ENCODE data around the gene WDR7.

Gene WDR7

DNA sequence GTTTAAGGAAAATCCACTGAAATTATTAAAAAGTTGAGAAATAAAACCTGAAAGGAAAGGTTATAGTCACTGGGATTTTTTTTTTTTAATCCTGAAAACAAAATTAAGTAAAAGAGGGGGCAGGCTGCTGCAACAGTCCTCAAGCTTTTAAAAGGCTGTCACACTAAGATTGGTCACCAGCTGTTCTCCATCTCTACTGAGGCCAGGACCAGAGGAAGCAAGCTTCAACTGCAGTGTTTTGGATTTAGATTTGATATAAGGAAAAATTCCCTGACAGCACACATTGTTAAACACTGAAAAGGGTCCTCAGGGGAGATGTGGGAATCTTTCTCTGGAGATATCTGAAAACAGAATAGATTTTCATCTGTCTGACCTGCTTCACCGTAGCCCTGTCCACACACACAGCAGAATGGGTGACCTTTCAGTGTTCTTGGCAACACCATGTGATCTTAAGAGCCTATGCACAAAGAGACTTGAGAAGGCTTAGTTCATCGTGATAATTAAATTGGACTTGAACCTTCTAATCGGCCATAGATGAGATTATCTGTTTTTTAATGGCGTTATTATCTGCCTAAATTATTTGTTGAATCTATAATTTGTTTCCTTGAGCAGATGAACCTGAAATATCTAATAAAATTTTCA lies 363.7 kb downstream of the WDR7 start:
- no peak overlapping the region for H3K4me3 ChIP-seq (ENCODE audit: low read length)
- DNase-seq (ENCODE audit: low read depth) = no peak
- TF ChIP-seq, protein P1, sequence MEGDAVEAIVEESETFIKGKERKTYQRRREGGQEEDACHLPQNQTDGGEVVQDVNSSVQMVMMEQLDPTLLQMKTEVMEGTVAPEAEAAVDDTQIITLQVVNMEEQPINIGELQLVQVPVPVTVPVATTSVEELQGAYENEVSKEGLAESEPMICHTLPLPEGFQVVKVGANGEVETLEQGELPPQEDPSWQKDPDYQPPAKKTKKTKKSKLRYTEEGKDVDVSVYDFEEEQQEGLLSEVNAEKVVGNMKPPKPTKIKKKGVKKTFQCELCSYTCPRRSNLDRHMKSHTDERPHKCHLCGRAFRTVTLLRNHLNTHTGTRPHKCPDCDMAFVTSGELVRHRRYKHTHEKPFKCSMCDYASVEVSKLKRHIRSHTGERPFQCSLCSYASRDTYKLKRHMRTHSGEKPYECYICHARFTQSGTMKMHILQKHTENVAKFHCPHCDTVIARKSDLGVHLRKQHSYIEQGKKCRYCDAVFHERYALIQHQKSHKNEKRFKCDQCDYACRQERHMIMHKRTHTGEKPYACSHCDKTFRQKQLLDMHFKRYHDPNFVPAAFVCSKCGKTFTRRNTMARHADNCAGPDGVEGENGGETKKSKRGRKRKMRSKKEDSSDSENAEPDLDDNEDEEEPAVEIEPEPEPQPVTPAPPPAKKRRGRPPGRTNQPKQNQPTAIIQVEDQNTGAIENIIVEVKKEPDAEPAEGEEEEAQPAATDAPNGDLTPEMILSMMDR (conservative IDR thresholded peaks at IDR 0.05; ENCODE audit: low read length) = no peak

DNA sequence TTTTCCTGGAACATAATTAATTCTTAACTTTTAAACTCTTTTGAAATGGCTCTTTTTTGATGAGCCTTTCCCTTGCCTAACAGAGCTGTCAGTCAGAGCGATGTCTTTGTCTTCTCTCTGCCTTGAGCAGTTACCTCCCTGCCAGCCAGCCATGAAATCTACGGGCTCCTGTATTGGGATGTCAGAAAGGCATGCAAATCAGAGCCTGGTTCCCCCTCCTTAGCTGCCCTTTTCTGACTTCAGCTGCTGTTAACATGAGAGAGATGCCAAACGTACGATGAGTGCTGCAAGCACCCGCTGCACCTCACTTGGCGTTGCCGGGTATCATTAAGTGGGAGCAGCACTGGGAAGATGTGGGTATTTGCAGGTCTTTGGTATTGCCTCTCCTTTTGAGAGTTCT lies 364.3 kb downstream of the WDR7 start:
- H3K4me3 ChIP-seq (ENCODE audit: low read length) = no peak overlapping the region
- no peak for DNase-seq (ENCODE audit: low read depth)
- TF ChIP-seq, protein P1 (conservative IDR thresholded peaks at IDR 0.05; ENCODE audit: low read length) = no peak

DNA sequence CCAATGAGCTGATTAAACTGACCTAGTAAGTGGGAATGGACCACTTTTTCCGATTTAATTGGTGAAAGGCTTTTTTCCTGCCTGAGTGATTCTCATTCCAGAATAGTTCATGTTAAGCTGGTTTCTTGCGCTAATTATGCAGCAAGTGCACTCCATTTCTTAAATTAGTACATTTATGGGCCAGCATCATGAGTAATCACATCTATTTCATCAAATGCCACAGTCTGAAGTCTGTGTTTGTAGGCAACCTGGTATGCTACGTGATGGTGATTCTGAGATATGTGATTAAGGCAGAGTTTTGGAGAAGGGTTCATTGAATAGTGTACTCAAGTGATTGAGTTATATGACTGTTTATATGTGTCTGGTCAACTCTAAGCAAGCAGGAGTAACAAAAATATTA lies 367.7 kb downstream of the WDR7 start:
- no peak overlapping the region for H3K4me3 ChIP-seq (ENCODE audit: low read length)

DNA sequence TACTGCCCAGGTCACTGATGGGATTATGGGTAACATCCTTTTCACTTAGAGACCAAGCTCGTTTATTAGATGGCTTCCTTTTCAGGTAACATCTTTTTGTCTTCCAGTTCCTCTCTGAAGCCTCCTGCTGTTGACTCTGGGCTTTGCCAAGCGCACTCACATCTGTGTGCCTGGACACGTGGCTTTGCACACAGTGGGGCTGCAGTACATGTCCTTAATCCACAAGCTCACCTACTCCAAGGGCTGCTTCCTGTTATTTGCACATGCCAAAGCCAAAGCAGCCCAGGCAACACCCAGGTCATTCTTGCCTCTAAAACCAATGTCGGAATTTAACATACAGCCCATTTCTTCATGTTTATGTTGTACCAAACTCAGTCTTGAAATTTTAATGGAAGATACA lies 371.6 kb downstream of the WDR7 start:
- H3K4me3 ChIP-seq (ENCODE audit: low read length) = no peak overlapping the region
- DNase-seq (ENCODE audit: low read depth) = no peak
- TF ChIP-seq, protein P1 (conservative IDR thresholded peaks at IDR 0.05; ENCODE audit: low read length) = no peak

More for the DNA sequence above, 367.7 kb downstream of the WDR7 start:
- TF ChIP-seq, protein P1 (conservative IDR thresholded peaks at IDR 0.05; ENCODE audit: low read length) = no peak
- DNase-seq (ENCODE audit: low read depth) = no peak

DNA sequence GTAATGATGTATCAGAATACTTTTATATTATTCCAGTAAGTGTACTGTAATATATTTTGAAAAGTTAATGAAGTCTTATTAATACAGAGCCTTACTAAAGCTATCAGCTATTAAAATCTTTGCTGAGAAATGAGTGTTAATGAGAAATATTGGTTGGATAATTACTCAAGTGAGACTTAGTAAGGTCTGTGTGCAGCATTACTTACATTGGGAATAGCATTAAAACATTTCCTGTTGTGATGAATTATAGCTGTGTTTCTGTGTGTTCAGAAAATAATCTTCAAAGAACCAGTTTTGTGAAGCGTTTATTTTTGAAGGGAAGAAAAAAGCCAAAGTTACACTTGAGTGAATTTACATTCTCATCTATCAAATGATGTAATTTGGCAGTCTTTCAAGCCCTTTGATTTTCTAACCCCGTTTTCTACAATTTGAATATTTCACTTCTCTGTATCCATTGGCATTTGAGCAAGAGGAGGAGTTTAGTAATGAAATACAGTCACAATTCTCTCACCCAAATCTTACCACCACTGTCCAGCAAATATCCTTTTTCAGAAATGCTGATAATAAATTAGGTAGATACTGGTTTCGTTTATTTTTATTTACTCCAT lies 372.2 kb downstream of the WDR7 start:
- no peak overlapping the region for H3K4me3 ChIP-seq (ENCODE audit: low read length)
- TF ChIP-seq, protein P1 (conservative IDR thresholded peaks at IDR 0.05; ENCODE audit: low read length) = no peak
- DNase-seq (ENCODE audit: low read depth) = no peak

DNA sequence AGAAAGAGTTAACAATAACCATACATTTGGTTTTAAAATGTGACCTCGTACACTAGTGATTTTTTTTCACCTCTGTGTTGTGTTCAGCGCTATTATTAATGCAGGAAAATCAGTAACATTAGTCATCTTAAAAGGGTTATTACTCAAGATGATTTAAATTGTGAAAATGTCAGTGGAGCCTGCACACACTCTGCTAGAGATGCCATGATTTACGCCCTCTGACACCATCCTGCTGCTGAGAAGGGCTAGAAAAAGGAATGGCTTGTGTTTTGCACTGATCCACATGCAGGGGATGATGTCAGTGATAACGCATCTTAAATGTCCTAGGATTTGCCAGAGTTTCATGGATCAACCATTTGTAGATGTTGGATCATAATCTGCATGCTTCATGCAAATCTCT lies 374.4 kb downstream of the WDR7 start:
- no peak for DNase-seq (ENCODE audit: low read depth)
- no peak overlapping the region for H3K4me3 ChIP-seq (ENCODE audit: low read length)
- TF ChIP-seq, protein P1 (conservative IDR thresholded peaks at IDR 0.05; ENCODE audit: low read length) = no peak

DNA sequence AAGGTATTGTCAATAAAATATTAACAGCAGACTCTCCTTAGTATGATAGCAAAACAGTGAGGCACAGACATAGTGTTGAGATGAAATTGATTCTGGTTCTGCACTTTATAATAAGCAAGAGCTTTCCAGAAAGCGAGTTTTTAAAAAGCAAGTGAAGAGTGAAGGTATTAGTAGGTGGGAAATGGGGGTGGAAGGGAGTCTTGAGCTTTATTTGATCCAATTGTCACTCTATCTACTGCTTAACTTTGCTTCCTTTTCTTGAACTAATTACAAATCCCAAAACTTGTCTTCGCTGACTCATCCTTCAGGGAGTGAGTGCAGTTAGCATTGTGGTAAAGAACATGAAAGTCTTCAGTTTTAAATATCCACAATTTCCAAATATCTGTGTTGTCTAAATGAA lies 375.2 kb downstream of the WDR7 start:
- peak; percentile 28 for DNase-seq (ENCODE audit: low read depth)
- TF ChIP-seq, protein P1 (conservative IDR thresholded peaks at IDR 0.05; ENCODE audit: low read length) = no peak

More for the DNA sequence above, 375.2 kb downstream of the WDR7 start:
- H3K4me3 ChIP-seq (ENCODE audit: low read length) = no peak overlapping the region

All from AG10803 (cell line).